Spleen (tissue), 7 donors: ENCODE data around the gene NBPF6.
"Not testable (repeated sequence)": the region's sequence is repeated elsewhere in the genome, so short reads cannot be mapped to it uniquely, and the experiment has no call there.

Experiments
- CTCF ChIP-seq, 11 experiments: fragments of 200-600 bp in 7 of 11; fragments of 450-650 bp in 4 of 11; sonication (generic) in 4 of 11; IDR thresholded peaks in 8 of 11; conservative IDR thresholded peaks in 3 of 11; 1 replicate in 7 of 11; 2 replicates in 4 of 11; pipeline versions ENCODE4 v1.4.0 to v1.8.0; 2016 to 2021; ENCODE audit warnings: antibody characterized with exemption in 11 of 11, inconsistent platforms in 4 of 11, mild to moderate bottlenecking in 1 of 11
- POLR2A ChIP-seq, 3 donors: fragments of 450-650 bp; IDR thresholded peaks; one replicate each; pipeline ENCODE4 v1.5.1; 2017; ENCODE audit warnings: antibody characterized with exemption in 3 of 3, mild to moderate bottlenecking in 1 of 3
- POLR2AphosphoS5 ChIP-seq, 3 donors: sonication (generic); formaldehyde crosslinking; IDR thresholded peaks; one replicate each; pipeline ENCODE4 v1.5.1; 2017; ENCODE audit warnings: antibody characterized with exemption in 3 of 3
- donor health status: DM: no; HTN: no; CAD: no; lungs with moderate emphysema.
- donor health status: DM: no; HTN: no; CAD: no.
- donor health status: DM: no; HTN: no; CAD: no.

- not testable (repeated sequence) for TF ChIP-seq CTCF (IDR thresholded peaks at IDR 0.05 in 8 of 11, conservative IDR thresholded peaks at IDR 0.05 in 3 of 11); POLR2A (IDR thresholded peaks at IDR 0.05); POLR2AphosphoS5 (IDR thresholded peaks at IDR 0.05)
Measured at GRCh38 chr1:108421061-108421916, 28.9 kb upstream of the NBPF6 start.
